ENCODE measurements around the gene NPM3. TPM values are rescaled to one million over a fixed set of nuclear protein-coding genes. Genes with fewer than 3 reads are reported as not detected.

Gene NPM3
- total RNA-seq, 1 donor: 64.8 TPM

DNA sequence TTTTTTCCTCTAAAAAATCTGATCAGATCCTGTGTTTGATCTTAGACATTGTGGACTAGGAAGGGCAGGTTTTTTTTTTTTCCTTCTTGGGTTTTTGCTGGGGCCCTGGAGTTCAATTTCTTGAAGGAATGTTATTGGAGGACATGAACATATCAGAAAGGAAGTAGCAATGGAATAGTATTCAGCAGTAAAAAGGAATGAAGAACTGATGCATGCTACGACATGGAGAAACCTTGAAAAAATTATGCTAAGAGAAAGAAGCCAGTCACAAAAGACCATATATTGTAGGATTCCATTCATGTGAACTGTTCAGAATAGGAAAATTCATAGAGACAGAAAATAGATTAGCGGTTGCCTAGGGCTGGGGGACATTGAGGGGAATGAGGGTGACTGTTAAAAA, 41.3 kb downstream of the NPM3 start:
- Histone ChIP-seq H3K4me3 (ENCODE audit: insufficient read depth, low read length) (no peak overlapping the region), H3K4me2 (ENCODE audit: insufficient read depth, low read length) (no peak overlapping the region), H3K79me2 (ENCODE audit: insufficient read depth, low read length) (no peaks in the 10 kb centered on the region), H4K20me1 (ENCODE audit: insufficient read depth, low read length) (no peaks in the 10 kb centered on the region), H3K36me3 (ENCODE audit: insufficient read depth, low read length) (no peaks in the 10 kb centered on the region), H2AFZ (ENCODE audit: low read length) (no peak overlapping the region), H3K9me3 (ENCODE audit: low read depth, low read length) (no peaks in the 10 kb centered on the region), H3K27me3 (ENCODE audit: insufficient read depth, low read length) (peaks cover 3% of the 10 kb centered on the region), H3K4me1 (ENCODE audit: insufficient read depth, low read length) (no peaks in the 10 kb centered on the region), H3K27ac (ENCODE audit: low read depth, low read length) (no peak overlapping the region)
- TF ChIP-seq, protein P1, sequence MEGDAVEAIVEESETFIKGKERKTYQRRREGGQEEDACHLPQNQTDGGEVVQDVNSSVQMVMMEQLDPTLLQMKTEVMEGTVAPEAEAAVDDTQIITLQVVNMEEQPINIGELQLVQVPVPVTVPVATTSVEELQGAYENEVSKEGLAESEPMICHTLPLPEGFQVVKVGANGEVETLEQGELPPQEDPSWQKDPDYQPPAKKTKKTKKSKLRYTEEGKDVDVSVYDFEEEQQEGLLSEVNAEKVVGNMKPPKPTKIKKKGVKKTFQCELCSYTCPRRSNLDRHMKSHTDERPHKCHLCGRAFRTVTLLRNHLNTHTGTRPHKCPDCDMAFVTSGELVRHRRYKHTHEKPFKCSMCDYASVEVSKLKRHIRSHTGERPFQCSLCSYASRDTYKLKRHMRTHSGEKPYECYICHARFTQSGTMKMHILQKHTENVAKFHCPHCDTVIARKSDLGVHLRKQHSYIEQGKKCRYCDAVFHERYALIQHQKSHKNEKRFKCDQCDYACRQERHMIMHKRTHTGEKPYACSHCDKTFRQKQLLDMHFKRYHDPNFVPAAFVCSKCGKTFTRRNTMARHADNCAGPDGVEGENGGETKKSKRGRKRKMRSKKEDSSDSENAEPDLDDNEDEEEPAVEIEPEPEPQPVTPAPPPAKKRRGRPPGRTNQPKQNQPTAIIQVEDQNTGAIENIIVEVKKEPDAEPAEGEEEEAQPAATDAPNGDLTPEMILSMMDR (IDR thresholded peaks at IDR 0.05; ENCODE audit: extremely low read depth, low read depth, low read length): no peak
- no peak for DNase-seq (ENCODE audit: insufficient read length, low spot score, missing footprints)

DNA sequence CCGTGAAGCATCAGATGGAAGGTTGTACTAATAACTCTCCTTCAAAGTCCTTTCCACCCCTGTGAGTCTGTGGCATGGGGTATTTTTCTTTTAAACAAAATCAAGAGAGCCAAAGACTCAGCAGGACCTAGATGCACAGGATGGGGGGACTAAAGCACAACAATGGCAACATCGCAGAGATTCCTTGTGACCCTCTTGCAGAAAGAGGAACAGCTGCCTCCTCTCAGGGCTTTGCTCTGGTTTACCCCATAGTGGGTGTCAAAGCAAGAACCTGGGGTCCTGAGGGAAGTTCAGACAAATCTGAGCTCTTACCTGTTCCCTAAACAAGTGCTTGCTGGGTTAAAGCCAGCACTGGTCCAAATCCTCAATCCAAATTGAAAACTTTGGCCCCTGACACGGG, 46.6 kb downstream of the NPM3 start:
- Histone ChIP-seq H3K4me2 (ENCODE audit: insufficient read depth, low read length) (no peak overlapping the region), H3K4me3 (ENCODE audit: insufficient read depth, low read length) (no peak overlapping the region), H3K9me3 (ENCODE audit: low read depth, low read length) (no peaks in the 10 kb centered on the region), H3K27ac (ENCODE audit: low read depth, low read length) (no peak overlapping the region), H2AFZ (ENCODE audit: low read length) (no peak overlapping the region), H3K27me3 (ENCODE audit: insufficient read depth, low read length) (peaks cover 18% of the 10 kb centered on the region), H3K4me1 (ENCODE audit: insufficient read depth, low read length) (no peaks in the 10 kb centered on the region), H4K20me1 (ENCODE audit: insufficient read depth, low read length) (no peaks in the 10 kb centered on the region), H3K36me3 (ENCODE audit: insufficient read depth, low read length) (no peaks in the 10 kb centered on the region), H3K79me2 (ENCODE audit: insufficient read depth, low read length) (no peaks in the 10 kb centered on the region)
- DNase-seq (ENCODE audit: insufficient read length, low spot score, missing footprints): no peak
- TF ChIP-seq, protein P1 (IDR thresholded peaks at IDR 0.05; ENCODE audit: extremely low read depth, low read depth, low read length): no peak

- Histone ChIP-seq H3K4me2 (ENCODE audit: insufficient read depth, low read length) (no peak overlapping the region), H3K36me3 (ENCODE audit: insufficient read depth, low read length) (no peaks in the 10 kb centered on the region), H3K9me3 (ENCODE audit: low read depth, low read length) (no peaks in the 10 kb centered on the region), H3K79me2 (ENCODE audit: insufficient read depth, low read length) (no peaks in the 10 kb centered on the region), H3K4me1 (ENCODE audit: insufficient read depth, low read length) (no peaks in the 10 kb centered on the region), H3K4me3 (ENCODE audit: insufficient read depth, low read length) (no peak overlapping the region), H2AFZ (ENCODE audit: low read length) (no peak overlapping the region), H4K20me1 (ENCODE audit: insufficient read depth, low read length) (no peaks in the 10 kb centered on the region), H3K27ac (ENCODE audit: low read depth, low read length) (no peak overlapping the region), H3K27me3 (ENCODE audit: insufficient read depth, low read length) (peaks cover 19% of the 10 kb centered on the region)
- TF ChIP-seq, protein P1 (IDR thresholded peaks at IDR 0.05; ENCODE audit: extremely low read depth, low read depth, low read length): no peak
- no peak for DNase-seq (ENCODE audit: insufficient read length, low spot score, missing footprints)
Observed at GRCh38 chr10:101732096-101732495, 51.1 kb downstream of the NPM3 start.

Other genes with a start within 250 kb of the NPM3 start
- 17.1 and 18.5 TPM in 2 replicates for gene POLL, start 195.2 kb downstream of the NPM3 start, total RNA-seq
- gene DPCD, start 195.1 kb downstream of the NPM3 start, total RNA-seq: 28.9 and 36.2 TPM in 2 replicates
- 40.2 and 41.8 TPM in 2 replicates for gene FBXW4, start 88.3 kb downstream of the NPM3 start, total RNA-seq
- gene FGF8, start 7.3 kb downstream of the NPM3 start, total RNA-seq: not detected in 2 replicates
- gene OGA, start 35.0 kb upstream of the NPM3 start, total RNA-seq: 115 and 121 TPM in 2 replicates
- gene KCNIP2, start 60.4 kb upstream of the NPM3 start, total RNA-seq: 0.88 and 1.4 TPM in 2 replicates